RPMI7951 (cell line): ENCODE measurements around the gene ABCA9. TPM values are rescaled to one million over a fixed set of nuclear protein-coding genes. Genes with fewer than 3 reads are reported as not detected.

Experiments used
- DNase-seq: peaks from one replicate; pipeline ENCODE4 v3.0.0-alpha.2; 2012; ENCODE audit warnings: low read depth
- total RNA-seq: library from RNA; depleted of rRNA; stranded (reverse); fragments of >200 nt; shearing (Covaris generic); gene quantifications from 2 replicates; pipeline ENCODE4 v1.2.3, GENCODE V29; 2014

The ABCA9 gene
- total RNA-seq, 1 experiment from 2014 or later = not detected

DNA sequence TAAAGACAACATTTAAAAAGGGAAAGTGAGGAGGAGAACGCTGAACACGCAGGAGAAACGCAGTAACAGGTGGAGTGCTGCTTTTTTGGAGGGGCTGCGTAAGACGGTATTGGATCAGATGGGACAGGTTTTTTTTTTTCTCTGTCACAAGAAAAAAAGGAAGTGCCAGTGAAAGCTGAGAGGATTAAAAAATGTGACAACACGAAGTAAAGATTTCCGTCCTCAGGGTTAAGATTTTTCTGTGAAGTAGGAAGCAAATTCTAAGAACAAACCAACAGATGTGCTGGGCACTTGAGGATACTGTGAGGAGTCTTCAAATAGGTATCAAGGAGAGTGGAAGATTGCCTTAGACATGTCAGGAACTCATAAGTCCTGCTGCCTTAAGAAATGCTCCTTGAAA lies 5.8 kb upstream of the ABCA9 start:
- DNase-seq = no peak

DNA sequence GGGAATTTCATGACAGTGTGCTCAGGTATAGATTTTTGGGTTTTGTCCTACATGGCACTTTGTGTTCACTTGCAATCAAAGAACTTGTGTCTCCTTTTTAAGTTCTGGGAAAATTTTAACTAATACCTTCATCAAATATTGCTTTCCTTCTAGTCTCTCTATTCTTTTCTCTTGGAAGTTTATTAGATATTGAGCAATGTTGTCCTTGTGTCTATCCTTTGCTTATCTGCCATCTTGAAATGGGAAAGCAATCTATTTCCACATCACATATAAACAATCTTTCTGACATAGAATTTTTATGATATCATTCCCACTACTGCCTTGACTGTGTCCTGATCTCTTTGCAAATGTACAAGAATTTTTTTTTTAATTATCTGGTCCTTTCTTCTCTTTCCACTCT lies 4.4 kb upstream of the ABCA9 start:
- DNase-seq = no peak

DNA sequence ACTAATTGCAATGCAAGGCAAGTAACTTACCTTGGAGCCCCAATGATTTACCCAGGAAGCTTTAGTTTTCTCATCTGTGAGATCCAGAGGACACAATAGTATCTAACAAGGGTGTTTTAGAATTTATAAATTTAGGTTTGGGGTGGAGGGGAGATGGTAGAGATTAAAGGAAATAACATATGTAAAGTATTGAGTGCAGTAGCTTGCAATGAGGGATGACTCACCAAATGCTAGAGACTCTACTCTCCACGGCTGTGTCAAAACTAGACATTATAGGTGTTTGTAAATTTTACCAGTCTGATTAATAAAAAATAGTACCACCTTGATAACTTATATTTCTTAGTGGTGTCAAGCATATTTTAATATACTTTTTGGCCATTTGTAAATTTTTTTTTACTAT lies 3.7 kb upstream of the ABCA9 start:
- DNase-seq = no peak

DNA sequence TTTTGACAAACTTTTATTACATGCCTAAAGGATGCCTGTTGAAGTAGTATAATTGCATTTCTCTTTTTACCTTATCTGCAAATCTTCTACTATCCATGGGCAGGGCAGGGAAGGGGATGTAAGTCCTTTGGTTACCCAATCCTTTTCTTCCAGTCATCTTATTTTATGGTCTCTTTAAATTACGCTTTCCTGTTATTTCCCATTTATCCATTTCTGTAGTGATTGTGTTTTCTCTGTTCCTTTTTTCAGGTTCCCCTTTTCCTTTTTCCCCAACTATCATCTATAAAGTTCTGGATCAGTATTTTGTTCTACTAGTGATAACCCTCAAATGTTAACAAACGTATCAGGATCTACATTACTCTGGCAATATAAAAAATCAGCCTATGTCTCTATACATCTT lies 3.3 kb upstream of the ABCA9 start:
- no peak for DNase-seq

DNA sequence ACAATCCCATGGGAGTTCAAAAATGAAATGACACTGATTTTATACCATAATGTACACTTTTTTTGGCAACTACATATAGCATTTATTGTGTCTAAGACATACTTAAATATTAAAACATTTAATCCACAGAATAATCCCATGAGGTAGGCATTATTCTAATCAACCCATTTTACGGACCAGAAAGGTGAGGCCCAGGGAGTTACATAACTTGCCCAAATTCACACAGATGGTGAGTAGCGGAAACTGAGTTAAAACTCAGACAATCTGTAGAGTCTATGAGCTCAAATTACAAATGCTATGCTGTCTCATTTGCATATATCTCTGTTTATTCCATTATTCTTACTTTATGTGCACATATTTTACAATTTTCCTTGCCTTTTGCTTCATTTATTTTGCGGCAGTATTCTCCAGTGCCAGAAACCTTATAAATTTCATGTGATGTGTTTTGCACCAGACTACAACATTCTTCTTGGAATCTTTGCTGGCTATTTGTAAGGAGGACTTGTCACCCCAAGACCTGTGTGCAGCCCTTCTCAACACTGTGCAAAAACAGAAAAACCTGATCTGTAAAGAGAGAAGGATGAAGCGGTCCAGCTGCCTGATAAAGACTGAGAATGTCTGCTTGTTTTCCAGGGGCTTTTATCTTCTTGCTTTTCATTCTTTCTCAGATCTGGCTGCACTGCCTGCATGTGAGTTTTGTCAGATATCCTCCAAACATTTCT lies 2.3 kb upstream of the ABCA9 start:
- no peak for DNase-seq

DNA sequence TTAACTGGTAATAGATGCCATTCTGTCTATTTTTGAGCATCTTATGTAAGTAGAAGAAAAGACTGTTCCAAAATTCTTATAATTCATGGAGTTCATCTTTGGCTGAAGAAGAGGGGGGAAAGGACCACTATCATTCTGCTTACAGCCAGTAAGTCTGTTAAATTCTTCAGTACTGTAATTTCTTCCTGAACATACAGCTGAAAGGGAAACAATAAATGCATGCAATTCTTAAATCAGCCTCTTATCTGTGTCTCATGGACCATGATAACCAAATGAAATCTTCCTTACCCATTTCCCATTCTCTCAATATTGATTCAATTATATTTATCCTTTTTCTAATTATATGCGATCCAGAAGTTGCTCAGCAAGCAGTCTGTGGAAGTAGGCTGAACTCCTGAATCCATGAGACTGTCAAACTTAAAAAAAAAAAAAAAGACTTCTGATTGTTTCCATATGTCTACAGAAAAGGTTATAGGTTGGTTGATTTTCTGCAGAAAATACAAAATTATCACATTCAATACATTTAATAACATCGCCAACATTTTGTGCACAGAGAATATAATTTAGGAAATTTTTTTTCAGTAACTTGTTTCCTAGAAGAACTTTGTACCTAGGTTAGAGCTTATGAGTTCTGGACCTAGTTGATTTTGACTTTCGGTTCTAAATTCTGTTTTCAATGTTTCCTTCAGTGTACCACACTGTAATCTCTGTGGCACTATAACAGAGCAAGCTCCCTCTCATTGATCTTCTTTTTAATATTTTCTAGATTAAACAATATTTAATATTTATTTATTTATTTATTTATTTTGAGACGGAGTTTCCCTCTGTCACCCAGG lies 1.2 kb upstream of the ABCA9 start:
- no peak for DNase-seq

DNA sequence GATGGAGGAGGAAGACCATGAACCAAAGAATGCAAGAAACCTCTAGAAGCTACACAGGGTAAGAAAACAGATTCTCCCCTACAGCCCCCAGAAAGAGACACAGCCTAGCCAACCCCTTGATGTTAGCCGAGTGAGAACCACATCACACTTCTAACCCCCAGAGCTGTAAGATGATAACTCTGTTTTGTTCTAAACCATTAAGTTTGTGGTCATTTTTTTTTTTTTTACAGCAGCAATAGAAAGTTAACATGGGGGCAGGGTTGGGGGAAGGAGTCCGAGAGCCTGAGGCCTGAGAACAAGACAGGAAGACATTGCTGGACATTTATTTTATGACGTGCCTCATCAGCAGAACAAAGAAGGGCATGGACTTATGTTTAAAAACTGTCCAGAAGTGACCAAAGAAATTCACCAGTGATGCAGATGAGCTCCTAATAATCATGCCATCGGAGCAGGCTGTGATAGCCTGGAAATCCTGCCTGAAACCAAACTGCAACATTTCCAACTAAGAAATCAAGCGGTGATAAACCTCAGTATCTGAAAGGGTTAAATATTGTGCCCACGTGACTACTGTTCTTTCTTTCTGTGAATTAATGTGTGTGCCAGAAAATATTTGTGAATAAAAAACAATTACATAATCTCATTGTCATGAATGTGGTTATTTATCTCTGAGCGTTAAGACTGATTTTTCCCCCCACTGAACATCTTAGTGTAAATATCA lies 1.1 kb downstream of the ABCA9 start:
- DNase-seq = no peak

DNA sequence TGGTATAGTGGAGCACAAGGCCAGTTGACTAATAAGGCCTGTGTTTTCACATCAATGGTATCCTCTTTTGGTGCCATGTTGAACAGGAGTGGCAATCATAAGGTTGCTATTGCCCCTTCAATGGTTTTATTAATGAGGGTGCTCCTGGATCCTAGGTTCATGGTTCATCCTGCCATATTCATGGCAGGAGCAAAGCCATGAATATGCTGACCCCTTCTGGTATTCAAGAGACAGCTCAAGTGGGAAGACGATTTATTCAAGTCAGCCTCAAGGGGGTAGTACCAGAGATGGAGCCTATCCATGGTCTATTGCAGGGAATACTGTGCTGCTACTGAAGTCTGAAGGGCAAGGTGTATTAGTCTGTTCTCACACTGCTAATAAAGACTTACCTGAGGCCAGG lies 2.6 kb downstream of the ABCA9 start:
- DNase-seq = peak; percentile 24

DNA sequence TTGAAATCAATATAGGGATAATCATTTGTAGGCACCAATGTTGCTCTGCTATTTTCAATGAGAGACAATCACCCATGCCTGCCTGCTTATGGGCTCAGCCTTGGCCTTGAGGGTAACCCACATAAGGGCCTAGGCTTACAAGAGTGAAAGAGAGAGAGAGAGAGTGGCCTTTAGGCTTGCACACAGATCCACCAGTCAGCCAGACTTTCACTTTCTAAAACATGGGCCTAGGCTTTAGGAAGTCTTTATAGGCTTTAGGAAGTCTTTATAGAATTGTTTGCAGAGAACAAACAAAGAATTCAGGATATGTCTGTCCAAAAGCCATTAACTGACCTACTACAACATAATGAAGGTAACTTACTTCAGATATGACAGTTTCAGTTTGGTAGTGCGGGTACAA lies 3.4 kb downstream of the ABCA9 start:
- DNase-seq = no peak

DNA sequence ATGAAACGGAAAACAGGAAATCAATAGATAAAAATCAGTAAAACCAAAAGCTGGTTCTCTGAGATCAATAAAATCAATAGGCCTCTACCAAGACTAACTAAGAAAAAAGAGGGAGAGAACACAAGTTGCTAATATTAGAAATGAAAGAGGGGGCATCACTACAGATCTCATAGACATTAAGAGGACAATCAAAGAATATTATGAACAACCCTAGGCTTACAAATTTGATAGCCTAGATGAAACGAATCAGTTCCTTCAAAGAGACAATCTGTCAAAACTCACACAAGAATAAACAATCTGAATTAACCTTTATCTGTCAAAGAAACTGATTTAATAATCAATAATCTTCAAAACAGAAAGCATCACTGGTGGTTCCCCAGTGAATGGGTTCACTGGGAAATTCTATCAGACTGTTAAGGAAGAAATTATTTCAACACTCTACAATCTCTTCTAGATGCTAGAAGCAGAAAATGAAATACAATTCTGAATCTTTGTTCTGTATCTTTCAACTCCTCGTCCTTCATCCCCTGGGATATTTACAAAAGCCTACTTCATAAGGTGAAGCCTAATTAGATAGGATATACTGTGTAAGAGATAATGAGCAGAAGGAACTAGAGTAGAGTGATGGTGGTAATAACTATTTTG lies 4.4 kb downstream of the ABCA9 start:
- no peak for DNase-seq

DNA sequence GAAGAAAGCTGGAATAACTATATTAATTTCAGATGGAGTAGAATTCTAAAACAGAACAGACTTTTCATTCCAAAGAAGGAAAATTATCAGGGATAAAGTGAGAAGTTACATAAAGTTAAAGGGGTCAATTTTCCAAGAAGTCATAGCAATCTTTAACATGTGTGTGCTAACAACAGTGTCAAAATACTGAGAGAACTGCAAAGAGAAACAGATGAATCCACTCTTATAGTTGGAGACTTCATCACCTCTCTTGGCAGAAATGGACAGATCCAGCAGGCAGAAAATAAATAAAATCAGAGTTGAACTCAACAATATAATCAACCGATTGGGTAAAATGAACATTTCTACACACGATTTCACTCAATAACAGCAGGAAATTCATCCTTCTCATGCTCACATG lies 5.4 kb downstream of the ABCA9 start:
- no peak for DNase-seq

DNA sequence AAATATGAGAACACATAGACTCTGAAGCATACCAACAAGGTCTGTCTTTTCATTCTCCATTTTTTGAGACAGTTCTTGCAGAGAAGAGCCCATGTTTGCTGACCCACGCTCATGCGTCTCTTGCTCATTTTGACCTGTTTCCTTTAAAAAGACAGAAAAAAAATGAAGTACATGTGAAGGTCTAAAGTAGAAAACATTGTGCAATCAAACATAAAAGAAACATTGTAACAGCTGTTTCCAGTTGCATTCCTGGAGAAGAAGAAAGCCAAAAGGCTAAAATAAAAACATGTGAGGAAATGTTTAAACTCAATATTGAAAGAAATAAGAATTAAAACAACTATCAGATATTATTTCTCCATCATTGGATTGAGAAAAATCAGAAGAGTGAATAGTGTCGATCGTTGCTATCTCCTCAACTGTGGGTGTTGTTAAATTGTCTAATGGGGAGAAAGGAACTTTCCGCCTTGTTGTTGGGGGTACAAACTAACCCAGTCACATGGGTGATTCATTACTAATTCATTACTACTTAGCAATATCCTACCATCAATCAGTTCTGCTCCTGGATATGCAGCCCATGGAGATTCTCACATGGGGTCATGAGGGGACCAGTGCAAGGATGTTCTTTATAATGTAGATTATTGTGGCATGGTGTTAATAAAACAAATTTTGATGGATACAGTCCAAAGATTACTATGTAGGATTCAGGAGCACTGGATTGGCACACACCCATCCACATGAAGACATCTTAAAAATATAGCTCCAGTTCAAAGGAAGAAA lies 9.5 kb downstream of the ABCA9 start:
- no peak for DNase-seq

DNA sequence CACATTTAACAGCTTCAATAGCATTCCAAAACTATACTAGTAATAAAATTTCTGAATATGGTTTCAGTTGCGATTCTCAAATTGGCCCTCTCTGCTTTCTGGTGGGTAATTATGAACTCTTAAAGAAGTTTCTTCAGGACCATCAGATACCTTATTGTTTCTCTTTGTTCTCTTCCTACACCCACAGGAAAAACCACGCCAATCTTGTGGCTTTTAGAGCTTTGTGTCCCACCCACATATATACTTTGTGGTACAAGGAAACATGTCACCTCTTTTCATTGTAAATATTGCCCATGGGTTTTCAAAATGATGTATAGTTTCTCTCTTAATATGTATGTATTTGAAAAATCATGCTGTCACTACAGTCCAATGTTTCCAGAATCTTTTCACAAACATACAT lies 12.1 kb downstream of the ABCA9 start:
- DNase-seq = no peak

DNA sequence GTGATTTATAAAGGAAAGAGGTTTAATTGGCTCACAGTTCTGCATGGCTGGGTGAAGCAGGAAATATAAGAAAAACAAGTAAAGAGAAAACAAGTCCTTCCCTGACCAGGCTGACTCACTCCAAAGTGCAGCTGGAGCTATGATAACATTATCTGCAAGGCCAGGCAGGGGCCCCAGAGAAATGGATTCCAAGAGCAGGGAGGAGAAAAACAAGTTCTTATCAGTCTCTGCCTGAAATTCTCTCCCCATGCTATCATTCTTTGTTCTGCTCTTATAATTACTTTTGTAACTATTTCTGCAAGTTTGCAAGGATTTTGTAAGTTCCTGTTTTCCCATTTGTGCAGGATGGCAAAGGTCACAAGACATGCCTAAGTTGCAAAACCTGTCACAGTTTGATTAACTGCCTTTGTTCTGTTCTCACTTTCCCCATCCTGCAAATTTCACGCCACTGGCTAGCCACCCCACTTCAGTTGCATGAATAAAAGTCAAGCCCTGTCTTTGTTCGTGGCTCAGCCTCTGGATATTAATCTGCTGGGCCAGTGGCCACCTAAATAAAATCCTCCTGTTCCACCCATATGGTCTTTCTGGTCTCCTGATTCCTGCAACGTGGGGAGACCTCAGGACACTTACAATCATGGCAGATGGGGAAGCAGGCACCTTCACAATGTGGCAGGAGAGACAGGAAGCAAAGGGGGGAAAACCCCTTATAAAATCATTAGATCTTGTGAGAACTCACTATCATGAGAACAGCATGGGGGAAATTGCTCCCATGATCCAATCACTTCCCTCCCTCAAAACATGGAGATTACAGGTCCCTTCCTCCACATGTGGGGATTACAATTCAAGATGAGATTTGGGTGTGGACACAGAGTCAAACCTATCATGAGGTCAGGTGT lies 13.1 kb downstream of the ABCA9 start:
- DNase-seq = peak; percentile 54

DNA sequence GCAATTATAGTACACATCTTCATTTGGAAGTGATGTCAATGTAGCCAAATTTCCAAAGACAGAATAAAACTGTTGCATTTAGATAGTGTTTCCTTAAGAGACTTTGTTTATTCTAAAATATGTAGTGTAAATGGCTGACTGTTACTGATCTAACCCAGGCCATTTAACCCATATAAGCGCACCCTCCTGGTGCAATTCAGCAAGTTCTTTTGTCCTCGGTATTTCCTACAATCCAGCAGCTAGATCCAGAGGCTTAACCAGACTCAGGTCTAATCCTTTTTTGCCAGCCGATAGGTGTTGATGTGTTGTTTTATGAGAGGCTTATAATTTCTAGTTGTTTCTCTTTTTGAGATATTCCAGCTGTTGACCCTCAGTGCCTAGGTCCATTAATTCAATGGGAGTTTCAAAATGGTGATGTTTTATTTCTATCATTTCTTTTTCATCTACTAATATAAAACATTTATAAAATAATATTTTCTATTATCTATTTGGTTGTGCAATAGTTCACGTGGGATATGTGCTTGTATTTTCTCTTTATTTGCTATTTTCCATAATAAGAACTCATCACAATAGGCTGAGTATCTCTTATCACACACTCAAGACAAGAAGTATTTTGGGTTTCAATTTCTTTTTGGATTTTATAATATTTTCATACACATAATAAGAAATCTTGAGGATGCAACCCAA lies 14.5 kb downstream of the ABCA9 start:
- DNase-seq = no peak

DNA sequence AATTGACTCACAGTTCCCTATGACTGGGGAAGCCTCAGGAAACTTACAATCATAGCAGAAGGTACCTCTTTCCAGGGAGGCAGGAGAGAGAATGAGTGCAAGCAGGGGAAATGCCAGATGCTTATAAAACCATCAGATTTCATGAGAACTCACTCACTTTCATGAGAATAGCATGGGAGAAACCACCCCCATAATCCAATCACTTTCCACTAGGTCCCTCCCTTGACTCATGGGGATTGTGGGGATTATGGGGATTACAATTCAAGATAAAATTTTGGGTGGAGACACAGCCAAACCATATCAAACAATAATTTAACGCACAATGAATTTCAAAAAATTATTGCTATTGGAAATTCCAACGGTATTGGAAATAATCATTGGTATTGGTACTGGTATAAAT lies 15.1 kb downstream of the ABCA9 start:
- no peak for DNase-seq

DNA sequence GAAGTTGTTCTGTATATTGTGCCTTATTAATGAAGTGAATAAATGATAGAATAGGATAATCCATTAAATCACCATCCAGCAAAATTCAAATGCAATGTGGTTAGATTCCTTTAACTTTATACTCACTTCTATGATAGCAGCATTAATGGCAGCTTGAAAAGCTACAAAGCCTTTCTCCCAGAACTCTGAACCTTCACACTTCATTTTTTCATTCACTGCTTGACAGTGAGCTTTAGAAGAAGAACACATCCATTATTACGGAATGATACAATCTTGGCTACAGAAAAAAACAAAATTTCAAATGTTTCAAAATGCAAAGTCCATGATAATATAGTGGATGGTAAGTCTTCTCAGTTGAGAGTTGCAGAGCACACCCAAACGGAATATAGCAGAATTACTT lies 16.4 kb downstream of the ABCA9 start:
- DNase-seq = no peak

DNA sequence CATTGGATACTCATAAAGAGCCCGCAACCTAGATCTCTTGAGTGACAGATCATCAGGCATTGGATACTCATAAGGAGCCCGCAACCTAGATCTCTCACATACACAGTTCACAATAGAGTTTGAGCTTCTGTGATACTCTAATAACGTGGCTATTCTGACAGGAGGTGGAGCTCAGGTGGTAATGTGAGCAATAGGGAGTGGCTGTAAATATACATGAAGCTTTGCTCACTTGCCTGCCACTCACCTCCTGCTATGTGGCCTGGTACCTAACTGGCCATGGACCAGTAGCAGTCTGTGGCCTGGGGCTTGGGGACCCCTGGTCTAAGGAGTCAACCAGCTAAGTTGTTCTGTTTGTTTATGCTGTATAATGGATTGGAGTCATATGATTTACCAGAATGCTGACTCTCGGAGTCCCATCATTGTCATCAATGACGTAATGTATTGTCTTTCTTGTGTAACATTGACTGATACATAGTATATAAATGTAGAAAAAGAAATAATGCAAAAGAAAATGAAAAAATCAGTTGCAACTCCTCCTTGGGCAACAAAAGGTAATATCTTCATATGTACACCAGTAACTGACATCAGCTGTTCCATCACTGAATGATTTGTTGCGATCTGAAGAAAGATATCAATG lies 17.5 kb downstream of the ABCA9 start:
- DNase-seq = no peak

DNA sequence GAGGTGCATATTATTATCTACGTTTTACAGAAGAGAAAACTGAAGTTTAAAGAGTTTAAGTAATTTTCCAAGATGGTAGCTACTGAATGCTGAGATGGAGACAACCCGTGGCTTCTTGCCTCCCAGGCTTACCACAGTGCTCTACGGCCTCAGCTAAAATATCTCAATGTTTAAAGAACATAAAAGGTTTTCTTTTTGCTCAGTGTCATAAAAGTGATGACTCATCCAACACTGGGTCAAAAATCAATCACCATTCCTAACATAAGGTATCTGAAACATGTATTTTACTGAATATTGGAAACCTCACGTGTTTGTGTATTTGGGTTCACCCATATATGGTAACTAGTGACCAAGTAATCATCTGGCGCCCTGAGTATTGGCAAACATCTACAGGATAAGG lies 18.4 kb downstream of the ABCA9 start:
- no peak for DNase-seq
